Activated B cell treated with CpG ODN at 0.5 μM for 24 hours (primary cell): ENCODE results near the gene HTT-AS. TPM values are rescaled to one million over a fixed set of nuclear protein-coding genes. Genes with fewer than 3 reads are reported as not detected.
A peak's percentile ranks its signal among the peaks of the same experiment; 100 is the strongest.

ENCODE experiments used
- ATAC-seq: fragments of 200-7000 bp; cut with Tn5 transposase; one replicate; pipeline ENCODE4 v1.10.0; 2021; ENCODE audit warnings: low read depth, mild to moderate bottlenecking, moderate library complexity
- CTCF ChIA-PET: fragments of 350-600 bp; sonication (Branson Sonifier 250); formaldehyde crosslinking; loops from one replicate; lab custom pipeline; 2021; ENCODE audit warnings: antibody characterized with exemption; lab: Charles Lee
- POLR2A ChIA-PET: fragments of 350-600 bp; sonication (Branson Sonifier 250); formaldehyde crosslinking; loops from one replicate; lab custom pipeline; 2021; ENCODE audit warnings: antibody characterized with exemption; lab: Charles Lee
- DNase-seq: peaks from one replicate; pipeline ENCODE4 v3.0.0; 2022
- H3K27ac Mint-ChIP-seq: one replicate; pipeline ENCODE4 v1.8.0; 2020; ENCODE audit warnings: mixed read lengths
- H3K27me3 Mint-ChIP-seq: one replicate; pipeline ENCODE4 v1.8.0; 2021; ENCODE audit warnings: mixed read lengths
- H3K36me3 Mint-ChIP-seq: one replicate; pipeline ENCODE4 v1.8.0; 2021; ENCODE audit warnings: low read depth, mixed read lengths
- H3K4me1 Mint-ChIP-seq: one replicate; pipeline ENCODE4 v1.8.0; 2021; ENCODE audit warnings: mixed read lengths
- H3K4me3 Mint-ChIP-seq: one replicate; pipeline ENCODE4 v1.8.0; 2020; ENCODE audit warnings: mild to moderate bottlenecking, mixed read lengths
- H3K9me3 Mint-ChIP-seq: one replicate; pipeline ENCODE4 v1.8.0; 2020; ENCODE audit warnings: mixed read lengths
- CTCF ChIP-seq: fragments of 200-600 bp; IDR thresholded peaks from one replicate; pipeline ENCODE4 v1.8.0; 2022; ENCODE audit warnings: antibody characterized with exemption, mild to moderate bottlenecking
- intact Hi-C: fragments of 100-400 bp; cut with micrococcal nuclease; formaldehyde crosslinking; loops from one replicate; pipeline ENCODE4 v1.15.1; 2024
- total RNA-seq: library from RNA; stranded (reverse); gene quantifications from 2 replicates; pipeline ENCODE4 v1.2.3, GENCODE V29; 2022

HTT-AS gene
- total RNA-seq, 1 donor from 2014 or later = not detected

GRCh38 chr4:3039706-3040366, 34.5 kb downstream of the HTT-AS start:
- no peak for ATAC-seq
- TF ChIP-seq CTCF = no peak
- no peaks in the 10 kb centered on the region for H3K27me3 Mint-ChIP-seq
- peak overlapping the region; percentile 93 for H3K27ac Mint-ChIP-seq
- H3K36me3 Mint-ChIP-seq = no peaks in the 10 kb centered on the region
- no peak for DNase-seq
- peak overlapping the region; percentile 87 for H3K4me3 Mint-ChIP-seq
- ChIA-PET CTCF (interaction anchor here (2.4 kb wide), 1 partner anchor 62 kb away, joined by 10 read pairs; no protein-coding TSS in a partner anchor), POLR2A (interaction anchor here (0.6 to 2.9 kb wide), 6 partner anchors 19 to 254 kb away, joined by 4 to 29 read pairs (median 8); partner anchors contain the start of genes GRK4, HTT, HTT-AS and NOP14)
- no peaks in the 10 kb centered on the region for H3K9me3 Mint-ChIP-seq
- H3K4me1 Mint-ChIP-seq = peaks cover 62% of the 10 kb centered on the region
- intact Hi-C loops = loop anchor here (5.0 to 10.0 kb wide), 4 partner anchors 255 to 818 kb away; partner anchors contain the start of genes FAM193A and RGS12

- DNase-seq (no peak), ATAC-seq (no peak)
- Mint-ChIP-seq H3K27me3 (no peaks in the 10 kb centered on the region), H3K4me3 (peak overlapping the region; percentile 75), H3K36me3 (no peaks in the 10 kb centered on the region), H3K27ac (peak overlapping the region; percentile 76), H3K9me3 (no peaks in the 10 kb centered on the region), H3K4me1 (peaks cover 49% of the 10 kb centered on the region)
- CTCF ChIA-PET = interaction anchor here (0.7 to 2.4 kb wide), 7 partner anchors 29 to 445 kb away, joined by 3 to 12 read pairs (median 4); no protein-coding TSS in a partner anchor
- intact Hi-C loops = loop anchor here (1.0 to 5.0 kb wide), 5 partner anchors 60 to 816 kb away; partner anchors contain the start of genes GRK4 and NOP14
- POLR2A ChIA-PET = interaction anchor here (0.6 to 2.0 kb wide), 7 partner anchors 8 to 292 kb away, joined by 3 to 11 read pairs (median 4); partner anchors contain the start of genes GRK4, HTT, HTT-AS and NOP14
- TF ChIP-seq CTCF = no peak
Measured at GRCh38 chr4:3037957-3038461, 36.3 kb downstream of the HTT-AS start.

- ChIA-PET POLR2A (interaction anchor here (1.5 to 2.0 kb wide), 2 partner anchors 38 to 47 kb away, joined by 3 to 11 read pairs; partner anchors contain the start of genes HTT and HTT-AS), CTCF (interaction anchor here (1.2 to 2.4 kb wide), 3 partner anchors 27 to 437 kb away, joined by 4 to 12 read pairs (median 6); no protein-coding TSS in a partner anchor)
- Mint-ChIP-seq H3K27me3 (peaks cover 2% of the 10 kb centered on the region), H3K9me3 (no peaks in the 10 kb centered on the region), H3K27ac (no peak overlapping the region), H3K4me1 (peaks cover 34% of the 10 kb centered on the region), H3K4me3 (no peak overlapping the region), H3K36me3 (no peaks in the 10 kb centered on the region)
- TF ChIP-seq CTCF = no peak
- intact Hi-C loops = loop anchor here (2.0 to 5.0 kb wide), 2 partner anchors 272 to 814 kb away; no protein-coding TSS in a partner anchor
- DNase-seq = no peak
- no peak for ATAC-seq
Measured at GRCh38 chr4:3036131-3036952, 38.0 kb downstream of the HTT-AS start.

GRCh38 chr4:3035674-3036073, 38.7 kb downstream of the HTT-AS start:
- peaks cover 28% of the 10 kb centered on the region for H3K4me1 Mint-ChIP-seq
- intact Hi-C loops = loop anchor here (2.0 to 5.0 kb wide), 2 partner anchors 271 to 813 kb away; no protein-coding TSS in a partner anchor

More at GRCh38 chr4:3035674-3036073, 38.7 kb downstream of the HTT-AS start:
- Mint-ChIP-seq H3K36me3 (no peaks in the 10 kb centered on the region), H3K4me3 (no peak overlapping the region), H3K27ac (no peak overlapping the region), H3K9me3 (no peaks in the 10 kb centered on the region), H3K27me3 (peaks cover 2% of the 10 kb centered on the region)
- CTCF ChIA-PET = no interaction called here
- ATAC-seq (no peak), DNase-seq (no peak)
- no peak for TF ChIP-seq CTCF
- POLR2A ChIA-PET = interaction anchor here (1.5 kb wide), 1 partner anchor 47 kb away, joined by 3 read pairs; no protein-coding TSS in a partner anchor
